NCI-H2081 treated with DMSO at 0.1 percent for 48 hours (cell line): ENCODE results near the gene ABCC11.

Experiments used
- DNase-seq: peaks from one replicate; lab custom pipeline; 2025; lab: John Stamatoyannopoulos, UW

Gene ABCC11

GRCh38 chr16:48161906-48162305 lies 85.4 kb downstream of the ABCC11 start:
- no peak for DNase-seq

GRCh38 chr16:48160575-48160974 lies 86.8 kb downstream of the ABCC11 start:
- DNase-seq: no peak

- DNase-seq: no peak
These were observed 89.0 kb downstream of the ABCC11 start for GRCh38 chr16:48158296-48158695.

GRCh38 chr16:48157794-48158193 lies 89.5 kb downstream of the ABCC11 start:
- DNase-seq: no peak

- no peak for DNase-seq
These were observed 90.0 kb downstream of the ABCC11 start for GRCh38 chr16:48157302-48157701.

GRCh38 chr16:48156790-48157209 lies 90.5 kb downstream of the ABCC11 start:
- no peak for DNase-seq

- no peak for DNase-seq
These were observed 91.2 kb downstream of the ABCC11 start, which contains the start of gene ABCC12 for GRCh38 chr16:48155926-48156789. ABCC12 (minus strand) TSS chr16:48155993; CDS start chr16:48146424, 9,569 bp downstream.

- no peak for DNase-seq
These were observed 93.6 kb downstream of the ABCC11 start for GRCh38 chr16:48153774-48154173.

- no peak for DNase-seq
These were observed 95.1 kb downstream of the ABCC11 start for GRCh38 chr16:48152226-48152625.

GRCh38 chr16:48150707-48151106 lies 96.6 kb downstream of the ABCC11 start:
- DNase-seq: no peak

- no peak for DNase-seq
These were observed 100.6 kb downstream of the ABCC11 start for GRCh38 chr16:48146710-48147109.

- no peak for DNase-seq
These were observed 101.2 kb downstream of the ABCC11 start for GRCh38 chr16:48146131-48146530.

- no peak for DNase-seq
These were observed 103.4 kb downstream of the ABCC11 start for GRCh38 chr16:48143812-48144368.

GRCh38 chr16:48140821-48141220 lies 106.5 kb downstream of the ABCC11 start:
- no peak for DNase-seq

- no peak for DNase-seq
These were observed 107.8 kb downstream of the ABCC11 start for GRCh38 chr16:48139517-48139916.

GRCh38 chr16:48138543-48138942 lies 108.8 kb downstream of the ABCC11 start:
- DNase-seq: no peak

- DNase-seq: no peak
These were observed 109.5 kb downstream of the ABCC11 start for GRCh38 chr16:48137822-48138221.

- DNase-seq: no peak
These were observed 110.6 kb downstream of the ABCC11 start for GRCh38 chr16:48136547-48137360.

- no peak for DNase-seq
These were observed 113.7 kb downstream of the ABCC11 start for GRCh38 chr16:48133455-48134211.

- no peak for DNase-seq
These were observed 114.6 kb downstream of the ABCC11 start for GRCh38 chr16:48132696-48133095.

GRCh38 chr16:48131201-48131935 lies 116.0 kb downstream of the ABCC11 start:
- DNase-seq: no peak
